Measurements from ENCODE around the gene EXOSC5. TPM values are rescaled to one million over a fixed set of nuclear protein-coding genes. Genes with fewer than 3 reads are reported as not detected.
A peak's percentile ranks its signal among the peaks of the same experiment; 100 is the strongest.

EXOSC5 gene
- total and polyA plus RNA-seq, 9 of the 15 experiments (the other 6 are each of a cell fraction or from before 2014, with no cell fraction given): 10.9 to 75.5 (median 37.8) TPM

- peak; percentile 61 for ATAC-seq
- peaks cover 47% of the 10 kb centered on the region for H3K79me2 ChIP-seq (ENCODE audit: control insufficient read depth, insufficient read depth, low read length)
- POLR2A ChIA-PET: interaction anchor here (0.6 to 1.3 kb wide), 4 partner anchors 13 to 434 kb away, joined by 3 to 4 read pairs (median 3); no protein-coding TSS in a partner anchor
- BruUV-seq (replicated peaks): no TSS peak
- intact Hi-C loops (cut with micrococcal nuclease): loop anchor here (2.0 to 10.0 kb wide), 2 partner anchors 29 to 67 kb away; partner anchors contain the start of genes BCKDHA, DMAC2 and EXOSC5
- DNase-seq (ENCODE audit: extremely low read depth in 1 of 4, low spot score in 3 of 4): peak; percentile 45 to 85 (median 61)
- H3K27ac ChIP-seq (ENCODE audit: extremely low read depth, low read depth, low read length): peak overlapping the region; percentile 92
- WGBS (ENCODE audit: insufficient coverage, low coverage, missing lambda C conversion rate): 2% methylated on average over 6 of the region's 6 CpGs
- FAIRE-seq: peak; percentile 89
- H3K36me3 ChIP-seq (ENCODE audit: control insufficient read depth, insufficient read depth, low read length): no peaks in the 10 kb centered on the region; the same call in 2 of the 3 replicates
- CTCF ChIA-PET (ENCODE audit: low intra/inter-chr PET ratio): no interaction called here
- H3K9me1 ChIP-seq (ENCODE audit: control insufficient read depth, insufficient read depth, low read length): no peaks in the 10 kb centered on the region
- H3K27me3 ChIP-seq (ENCODE audit: control insufficient read depth in 2 of 2, insufficient read depth in 2 of 2, low read length in 2 of 2): no peaks in the 10 kb centered on the region
- H3K9me3 ChIP-seq (replicated peaks; ENCODE audit: control insufficient read depth, insufficient read depth, low read depth, low read length): no peaks in the 10 kb centered on the region
- peak overlapping the region; percentile 27 for H2AFZ ChIP-seq (ENCODE audit: low read depth, low read length)
- peak overlapping the region; percentile 53 for H3K4me2 ChIP-seq (ENCODE audit: insufficient read depth, low read length)
- H3K9ac ChIP-seq (ENCODE audit: insufficient read depth in 1 of 2, low read depth in 2 of 2, low read length in 2 of 2): peak overlapping the region; percentile 69 to 71; a peak in 3 of 4 replicates
- H3K4me1 ChIP-seq (replicated peaks in 1 of 2; ENCODE audit: control insufficient read depth in 2 of 2, insufficient read depth in 2 of 2, low read length in 2 of 2): peaks cover 27 to 50% of the 10 kb centered on the region in 2 experiments
- no peaks in the 10 kb centered on the region for H4K20me1 ChIP-seq (replicated peaks; ENCODE audit: control insufficient read depth, insufficient read depth, low read length)
- no peak overlapping the region for H3K4me3 ChIP-seq
- in situ Hi-C loops (cut with MboI): no loop called here
- TF ChIP-seq SMARCA4 (IDR thresholded peaks at IDR 0.05): peak; percentile 93
- TF ChIP-seq PREB (CRISPR knock-in tag; IDR thresholded peaks at IDR 0.05): no peak
- TF ChIP-seq DPF2 (IDR thresholded peaks at IDR 0.05): peak; percentile 94
- TF ChIP-seq STAT5A (IDR thresholded peaks at IDR 0.05; ENCODE audit: borderline replicate concordance, low read length): 0 out of 2 replicates have a peak, but pooled peaks have one; percentile 17
- TF ChIP-seq ZNF318 (IDR thresholded peaks at IDR 0.05; ENCODE audit: borderline replicate concordance in 1 of 2, low read depth in 1 of 2): peak in 1 of 2 experiments; percentile 58; a peak in 1 of 4 replicates
- TF ChIP-seq L3MBTL2 (IDR thresholded peaks at IDR 0.05): peak; percentile 86
- peak in 1 of 2 experiments; percentile 80; a peak in 2 of 4 replicates for TF ChIP-seq HDAC1 (IDR thresholded peaks at IDR 0.05)
- peak; percentile 73 to 84; a peak in 3 of 4 replicates for TF ChIP-seq TEAD1 (CRISPR knock-in tag; IDR thresholded peaks at IDR 0.05)
- TF ChIP-seq NR2C2 (CRISPR knock-in tag; IDR thresholded peaks at IDR 0.05): no peak
- TF ChIP-seq NR2C2 (tag; IDR thresholded peaks at IDR 0.05): peak; percentile 71
- 0 out of 2 replicates have a peak, but pooled peaks have one; percentile 22 for TF ChIP-seq ZEB2 (IDR thresholded peaks at IDR 0.05)
- peak; percentile 72 for TF ChIP-seq MAFF (IDR thresholded peaks at IDR 0.05; ENCODE audit: low read length)
Observed at GRCh38 chr19:41367848-41368301, 29.3 kb downstream of the EXOSC5 start.
